K562 (cell line): ENCODE data around the gene LOXL4. TPM values are rescaled to one million over a fixed set of nuclear protein-coding genes. Genes with fewer than 3 reads are reported as not detected.

Experiments used
- ATAC-seq: fragments of 200-7000 bp; cut with Tn5 transposase; 3 replicates; pipeline ENCODE4 v1.9.1; 2020; ENCODE audit warnings: moderate library complexity
- Bru-seq: library from RNA; stranded (reverse); fragments of 400-500 nt; gene quantifications from one replicate; lab custom pipeline; 2021; lab: Mats Ljungman, UMichigan
- BruChase-seq, 2 experiments: library from RNA; stranded (reverse); fragments of 400-500 nt; gene quantifications; one replicate each; lab custom pipeline; 2021; lab: Mats Ljungman, UMichigan
- BruUV-seq: library from RNA; stranded (reverse); fragments of 400-500 nt; replicated peaks from 2 replicates; lab custom pipeline; 2021; lab: Mats Ljungman, UMichigan
- CTCF ChIA-PET: fragments of 300-600 bp; formaldehyde crosslinking; extraction: SDS; loops from one replicate; lab custom pipeline; 2021; ENCODE audit warnings: low intra/inter-chr PET ratio; lab: Yijun Ruan, JAX
- POLR2A ChIA-PET: fragments of 300-600, 350-650 bp; sonication (Branson Sonifier 250); formaldehyde crosslinking; extraction: SDS; loops from one replicate; lab custom pipeline; 2021; ENCODE audit warnings: antibody characterized with exemption, inconsistent platforms; lab: Yijun Ruan, JAX
- DNase-seq, 4 experiments: peaks; one replicate each; pipeline versions ENCODE4 v3.0.0 to v3.0.0-alpha.2; 2011 to 2018; ENCODE audit warnings: low spot score in 3 of 4, mixed read lengths in 3 of 4; ENCODE audit errors: extremely low read depth in 1 of 4
- FAIRE-seq: peaks from 2 replicates; lab custom pipeline; 2011; peaks lifted over from hg19 to GRCh38; lab: Jason Lieb, UNC
- H2AFZ ChIP-seq: 2 replicates; pipeline ENCODE4 v1.6.0; 2011; ENCODE audit warnings: low read depth, low read length, control low read depth, inconsistent platforms
- H3K27ac ChIP-seq: fragments of 200-600 bp; 3 replicates; pipeline ENCODE4 v1.8.0; 2011; ENCODE audit warnings: low read depth, mild to moderate bottlenecking, control low read depth, inconsistent platforms, low read length, moderate library complexity, mixed read lengths; ENCODE audit errors: extremely low read depth
- H3K27me3 ChIP-seq, 2 experiments: fragments of 300-600 bp in 1 of 2; 2 replicates in 1 of 2; 3 replicates in 1 of 2; pipeline versions ENCODE4 v1.6.0 to v1.8.0; 2011; ENCODE audit warnings: inconsistent platforms in 2 of 2, low read length in 2 of 2, mild to moderate bottlenecking in 1 of 2, mixed read lengths in 1 of 2, moderate library complexity in 1 of 2; ENCODE audit not compliant: control insufficient read depth in 2 of 2, insufficient read depth in 2 of 2
- H3K36me3 ChIP-seq: fragments of 300-600 bp; 3 replicates; pipeline ENCODE4 v1.8.0; 2011; ENCODE audit warnings: mild to moderate bottlenecking, low read length, inconsistent platforms; ENCODE audit not compliant: control insufficient read depth, insufficient read depth
- H3K4me1 ChIP-seq, 2 experiments: fragments of 200-600 bp in 1 of 2; replicated peaks in 1 of 2; 2 replicates in 1 of 2; 3 replicates in 1 of 2; pipeline versions ENCODE4 v1.5.1 to v1.8.0; 2011; ENCODE audit warnings: inconsistent platforms in 2 of 2, low read length in 2 of 2, mild to moderate bottlenecking in 1 of 2, mixed read lengths in 1 of 2, moderate library complexity in 1 of 2; ENCODE audit not compliant: control insufficient read depth in 2 of 2, insufficient read depth in 2 of 2
- H3K4me2 ChIP-seq: 2 replicates; pipeline ENCODE4 v1.6.1; 2011; ENCODE audit warnings: low read length, control low read depth, inconsistent platforms, mixed read lengths; ENCODE audit not compliant: insufficient read depth
- H3K4me3 ChIP-seq: fragments of 200-600 bp; sonication (generic), shearing (Covaris generic); 2 replicates; pipeline ENCODE4 v1.5.1; 2016; ENCODE audit warnings: control low read depth, inconsistent platforms
- H3K79me2 ChIP-seq: fragments of 200-600 bp; 3 replicates; pipeline ENCODE4 v1.8.0; 2011; ENCODE audit warnings: low read length, inconsistent platforms; ENCODE audit not compliant: control insufficient read depth, insufficient read depth
- H3K9ac ChIP-seq, 2 experiments: 2 replicates each; pipeline versions ENCODE4 v1.6.0 to v1.6.1; 2011; ENCODE audit warnings: low read depth in 2 of 2, low read length in 2 of 2, control low read depth in 1 of 2, inconsistent platforms in 1 of 2, mild to moderate bottlenecking in 1 of 2, mixed read lengths in 1 of 2; ENCODE audit not compliant: insufficient read depth in 1 of 2
- H3K9me1 ChIP-seq: one replicate; pipeline ENCODE4 v1.6.0; 2011; ENCODE audit warnings: inconsistent platforms, mild to moderate bottlenecking, low read length, moderate library complexity; ENCODE audit not compliant: control insufficient read depth, insufficient read depth
- H3K9me3 ChIP-seq: replicated peaks from 2 replicates; pipeline ENCODE4 v1.5.1; 2011; ENCODE audit warnings: low read depth, low read length, inconsistent platforms; ENCODE audit not compliant: control insufficient read depth, insufficient read depth
- H4K20me1 ChIP-seq: replicated peaks from 2 replicates; pipeline ENCODE4 v1.6.1; 2011; ENCODE audit warnings: low read length, inconsistent platforms, mixed read lengths; ENCODE audit not compliant: control insufficient read depth, insufficient read depth
- ATF1 ChIP-seq, 2 experiments: fragments of 450-650 bp in 1 of 2; IDR thresholded peaks; 2 replicates each; pipeline ENCODE4 v1.6.1; 2016; ENCODE audit warnings: missing compliant biosample characterization in 1 of 2, missing genetic modification characterization in 1 of 2
- JUND ChIP-seq, 2 experiments: IDR thresholded peaks; 2 replicates in 1 of 2; 3 replicates in 1 of 2; pipeline ENCODE4 v1.6.1; 2011; ENCODE audit warnings: borderline replicate concordance in 2 of 2, low read depth in 2 of 2, low read length in 2 of 2, improper control_type of control experiment in 1 of 2, missing biosample characterization in 1 of 2, missing genetic modification characterization in 1 of 2, missing genetic modification reagents in 1 of 2
- NR2C2 ChIP-seq, 2 experiments: fragments of 200-800 bp in 1 of 2; sonication (Bioruptor generic) in 1 of 2; sonication (generic) in 1 of 2; formaldehyde crosslinking in 1 of 2; IDR thresholded peaks; 2 replicates each; pipeline versions ENCODE4 v1.6.1 to v1.8.0; 2016 to 2022; ENCODE audit warnings: mild to moderate bottlenecking in 1 of 2, missing compliant biosample characterization in 1 of 2, missing genetic modification characterization in 1 of 2, missing genetic modification reagents in 1 of 2
- NR2F6 ChIP-seq: fragments of 450-650 bp; formaldehyde crosslinking; IDR thresholded peaks from 2 replicates; pipeline ENCODE4 v1.4.0; 2020; ENCODE audit warnings: mild to moderate bottlenecking
- PHF8 ChIP-seq: fragments of 200-600 bp; sonication (generic); IDR thresholded peaks from 2 replicates; pipeline ENCODE4 v1.6.1; 2012; ENCODE audit warnings: mixed run types, mild to moderate bottlenecking, inconsistent platforms, low read length, moderate library complexity, borderline replicate concordance
- RBFOX2 ChIP-seq: fragments of 200-400 bp; formaldehyde crosslinking; IDR thresholded peaks from 2 replicates; pipeline ENCODE4 v1.6.1; 2017; ENCODE audit warnings: low read depth, mild to moderate bottlenecking, low read length, moderate library complexity
- ZBED1 ChIP-seq: IDR thresholded peaks from 2 replicates; pipeline ENCODE4 v1.6.1; 2014
- ZNF444 ChIP-seq: fragments of 250-450 bp; sonication (Bioruptor Pico); IDR thresholded peaks from 2 replicates; pipeline ENCODE4 v1.4.0; 2020; ENCODE audit warnings: mild to moderate bottlenecking, moderate library complexity
- WGBS: fragments of 100-300 bp; shearing (Covaris generic); methylation state at CpG from one replicate; pipeline ENCODE4 v1.1.6; 2016; ENCODE audit warnings: low coverage, mixed read lengths; ENCODE audit not compliant: insufficient coverage; ENCODE audit errors: missing lambda C conversion rate; 5-methylcytosine and 5-hydroxymethylcytosine counted together
- in situ Hi-C: fragments of 300-500 bp; cut with MboI; formaldehyde crosslinking; loops from 4 replicates; pipeline ENCODE4 v1.15.0; 2018; ENCODE audit warnings: inconsistent platforms, mixed read lengths
- intact Hi-C: fragments of 100-400 bp; cut with micrococcal nuclease; formaldehyde crosslinking; loops from 2 replicates; pipeline ENCODE4 v1.14.2; 2022
- long read RNA-seq, 3 experiments: library from polyadenylated mRNA in 2 of 3; library from RNA in 1 of 3; unstranded in 2 of 3; stranded (forward) in 1 of 3; transcript quantifications; one replicate each; pipeline ENCODE4 v2.0.0, GENCODE V29; 2019 to 2022
- polyA minus RNA-seq, 3 experiments: library from RNA; depleted of rRNA, polyadenylated mRNA; stranded (reverse); fragments of >200 nt; gene quantifications; 2 replicates each; pipeline ENCODE4 v1.2.3, GENCODE V29; 2011
- polyA plus RNA-seq, 8 experiments: library from polyadenylated mRNA; depleted of rRNA in 4 of 8; stranded (reverse) in 5 of 8; unstranded in 3 of 8; fragments of >200 nt; fragmentation: Nextera tagmentation in 2 of 8; fragmentation: Illumina TruSeq in 1 of 8; extraction: Ambion mirVana in 2 of 8; extraction: Trizol in 1 of 8; gene quantifications; 2 replicates each; pipeline versions ENCODE4 v1.2.1 to v1.2.3, GENCODE V29; 2011 to 2014; ENCODE audit warnings: inconsistent platforms in 1 of 8, missing spikeins in 1 of 8
- total RNA-seq, 7 experiments: library from RNA; depleted of rRNA in 6 of 7; stranded (reverse); fragments of >200 nt in 6 of 7; fragmentation: Illumina TruSeq in 2 of 7; extraction: Trizol in 2 of 7; gene quantifications; 2 replicates each; pipeline versions ENCODE4 v1.2.1 to v1.2.3, GENCODE V29; 2011 to 2021; ENCODE audit warnings: low replicate concordance in 1 of 7
- TF ChIP-seq, protein P1 (sequence below): sonication (generic); formaldehyde crosslinking; IDR thresholded peaks from 2 replicates; pipeline ENCODE4 v1.4.0; 2020; ENCODE audit warnings: mild to moderate bottlenecking, missing genetic modification reagents
- TF ChIP-seq, protein P2 (sequence below): fragments of 200-800 bp; sonication (Bioruptor generic); IDR thresholded peaks from 2 replicates; pipeline ENCODE4 v1.6.1; 2017; ENCODE audit warnings: missing genetic modification characterization, missing compliant biosample characterization

LOXL4 gene
- 0.35 and 1.1 TPM in 2 replicates for total RNA-seq (2011; cell fraction: chromatin; rRNA removed; ENCODE audit: low replicate concordance)
- total RNA-seq (2011; cell fraction: nucleolus; rRNA removed): 0.92 and 1.2 TPM in 2 replicates
- 0.53 and 0.95 TPM in 2 replicates for total RNA-seq (2011; cell fraction: nucleoplasm; rRNA removed)
- 0.04 and 0.09 TPM in 2 replicates for total RNA-seq (2014; rRNA removed)
- total RNA-seq (2014; rRNA removed; fragmentation: Illumina TruSeq; extraction: Trizol): 0.06 TPM in 1 of 2 replicates, not detected in the other
- total RNA-seq (2015; rRNA removed; fragmentation: Illumina TruSeq; extraction: Trizol): not detected in 2 replicates
- total RNA-seq (2021): 0.04 and 0.13 TPM in 2 replicates
- polyA plus RNA-seq (2011; rRNA removed): 0.35 and 0.39 TPM in 2 replicates
- polyA plus RNA-seq (2011; cell fraction: cytosol; rRNA removed): 0.47 and 0.58 TPM in 2 replicates
- polyA plus RNA-seq (2011; cell fraction: nucleus; rRNA removed): 0.76 and 1.2 TPM in 2 replicates
- 0.16 and 0.83 TPM in 2 replicates for polyA plus RNA-seq (2012)
- 0.03 and 0.04 TPM in 2 replicates for polyA plus RNA-seq (2014; fragmentation: Illumina TruSeq; extraction: Trizol)
- polyA plus RNA-seq (2014; fragmentation: Nextera tagmentation; extraction: Ambion mirVana): under 1 TPM in 1 of 2 experiments, not detected in 1; 0.04 TPM
- 0.05 and 0.07 TPM in 2 replicates for polyA plus RNA-seq (2014; rRNA removed)
- polyA minus RNA-seq (2011; rRNA and poly(A)+ RNA removed): 0.21 and 0.24 TPM in 2 replicates
- polyA minus RNA-seq (2011; cell fraction: cytosol; rRNA and poly(A)+ RNA removed): 0.48 TPM in 1 of 2 replicates, not detected in the other
- polyA minus RNA-seq (2011; cell fraction: nucleus; rRNA and poly(A)+ RNA removed): 0.22 and 0.27 TPM in 2 replicates
- percentile 16 among the genes with signal in this experiment for Bru-seq, nascent RNA
- BruChase-seq, experiment 1, labeled RNA remaining after a 2-hour chase: percentile 11 among the genes with signal in this experiment
- percentile 17 among the genes with signal in this experiment for BruChase-seq, experiment 2, labeled RNA remaining after a 6-hour chase
- long read RNA-seq, experiment 1, partial matches to known transcripts: 1 of 1 reads
- long read RNA-seq, experiment 1, other reads (novel, unspliced or antisense): 0 of 1 reads
- long read RNA-seq, experiment 2: 0 reads
- long read RNA-seq, experiment 3: 0 reads

DNA sequence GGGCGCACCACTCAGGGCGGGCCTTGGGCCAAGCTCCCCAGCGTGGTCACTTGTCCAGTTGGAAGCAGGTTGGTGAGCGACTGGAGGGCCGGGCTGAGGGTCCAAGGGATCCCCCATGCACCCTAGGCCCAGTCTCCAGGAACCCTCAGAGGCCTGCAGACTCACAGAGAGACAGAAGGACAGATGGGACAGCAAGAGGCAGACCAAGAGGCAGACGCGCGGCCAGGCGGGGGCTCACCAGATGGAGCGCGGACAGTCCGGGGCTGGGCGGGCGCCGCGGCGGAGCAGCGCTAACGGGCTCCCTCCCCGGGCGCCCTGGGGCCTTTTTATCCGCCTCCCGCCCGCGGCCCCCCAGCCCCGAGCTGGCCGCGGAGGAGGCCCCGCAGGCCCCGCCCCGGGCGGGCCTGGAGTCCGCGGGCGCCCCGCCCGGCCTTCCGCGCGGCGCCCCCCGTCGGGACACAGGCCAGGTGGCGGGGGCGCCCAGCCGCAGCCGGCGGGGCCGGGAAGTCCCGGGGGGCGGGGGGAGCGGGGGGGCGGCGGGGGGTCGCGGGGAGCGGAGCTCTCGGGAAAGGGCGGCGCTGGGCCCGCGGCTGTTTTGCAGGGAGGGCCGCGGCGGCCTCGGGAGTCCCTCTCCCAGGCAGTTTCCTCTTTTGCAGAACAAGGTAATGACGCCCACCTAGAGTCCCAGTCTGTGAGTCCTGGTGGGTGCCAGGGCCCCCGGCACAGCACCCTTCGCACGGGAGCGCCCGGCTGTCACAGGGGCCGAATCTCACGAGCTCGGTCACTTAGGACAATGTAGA lies at the start of gene LOXL4:
LOXL4 (minus strand) TSS at position 301 of the 800 bp plus-strand sequence. CDS start 5,175 bp downstream, outside the sequence.
- Histone ChIP-seq H3K4me1 (peaks cover 2 to 19% of the 10 kb centered on the region in 2 experiments; a peak in 3 of 5 replicates), H4K20me1 (no peaks in the 10 kb centered on the region), H3K79me2 (no peaks in the 10 kb centered on the region), H3K4me2 (peak within 1 kb of the TSS; percentile 70), H3K36me3 (no peaks in the 10 kb centered on the region), H3K9me3 (no peaks in the 10 kb centered on the region), H3K27ac (no peak within 1 kb of the TSS), H3K4me3 (peak within 1 kb of the TSS; percentile 37), H3K27me3 (peaks cover 0 to 37% of the 10 kb centered on the region in 2 experiments; a peak in 3 of 5 replicates), H3K9me1 (no peaks in the 10 kb centered on the region), H3K9ac (peak within 1 kb of the TSS in 1 of 2 experiments; percentile 86; a peak in 2 of 4 replicates), H2AFZ (peak within 1 kb of the TSS; percentile 72)
- intact Hi-C loops: no loop called here
- POLR2A ChIA-PET: no interaction called here
- DNase-seq (peak; percentile 34 to 91 (median 82)), ATAC-seq (peak; percentile 71), FAIRE-seq (no peak)
- BruUV-seq: no TSS peak
- CTCF ChIA-PET: no interaction called here
- 46% methylated on average over 4 of the region's 75 CpGs for WGBS
- in situ Hi-C loops: no loop called here
- TF ChIP-seq, protein P1, sequence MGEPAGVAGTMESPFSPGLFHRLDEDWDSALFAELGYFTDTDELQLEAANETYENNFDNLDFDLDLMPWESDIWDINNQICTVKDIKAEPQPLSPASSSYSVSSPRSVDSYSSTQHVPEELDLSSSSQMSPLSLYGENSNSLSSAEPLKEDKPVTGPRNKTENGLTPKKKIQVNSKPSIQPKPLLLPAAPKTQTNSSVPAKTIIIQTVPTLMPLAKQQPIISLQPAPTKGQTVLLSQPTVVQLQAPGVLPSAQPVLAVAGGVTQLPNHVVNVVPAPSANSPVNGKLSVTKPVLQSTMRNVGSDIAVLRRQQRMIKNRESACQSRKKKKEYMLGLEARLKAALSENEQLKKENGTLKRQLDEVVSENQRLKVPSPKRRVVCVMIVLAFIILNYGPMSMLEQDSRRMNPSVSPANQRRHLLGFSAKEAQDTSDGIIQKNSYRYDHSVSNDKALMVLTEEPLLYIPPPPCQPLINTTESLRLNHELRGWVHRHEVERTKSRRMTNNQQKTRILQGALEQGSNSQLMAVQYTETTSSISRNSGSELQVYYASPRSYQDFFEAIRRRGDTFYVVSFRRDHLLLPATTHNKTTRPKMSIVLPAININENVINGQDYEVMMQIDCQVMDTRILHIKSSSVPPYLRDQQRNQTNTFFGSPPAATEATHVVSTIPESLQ (CRISPR knock-in tag): no peak
- TF ChIP-seq JUND (IDR thresholded peaks at IDR 0.05; ENCODE audit: borderline replicate concordance, low read depth, low read length) (no peak), JUND (tag; IDR thresholded peaks at IDR 0.05; ENCODE audit: borderline replicate concordance, low read depth, low read length) (no peak), RBFOX2 (0 out of 2 replicates have a peak, but pooled peaks have one; percentile 22), NR2F6 (CRISPR knock-in tag) (no peak), PHF8 (peak; percentile 39; the same call in 1 of the 2 replicates), ZBED1 (no peak), ATF1 (CRISPR knock-in tag; IDR thresholded peaks at IDR 0.05) (no peak), ATF1 (tag; IDR thresholded peaks at IDR 0.05) (no peak), ZNF444 (CRISPR knock-in tag) (no peak), NR2C2 (CRISPR knock-in tag; IDR thresholded peaks at IDR 0.05) (no peak), NR2C2 (tag; IDR thresholded peaks at IDR 0.05) (no peak)
- TF ChIP-seq, protein P2, sequence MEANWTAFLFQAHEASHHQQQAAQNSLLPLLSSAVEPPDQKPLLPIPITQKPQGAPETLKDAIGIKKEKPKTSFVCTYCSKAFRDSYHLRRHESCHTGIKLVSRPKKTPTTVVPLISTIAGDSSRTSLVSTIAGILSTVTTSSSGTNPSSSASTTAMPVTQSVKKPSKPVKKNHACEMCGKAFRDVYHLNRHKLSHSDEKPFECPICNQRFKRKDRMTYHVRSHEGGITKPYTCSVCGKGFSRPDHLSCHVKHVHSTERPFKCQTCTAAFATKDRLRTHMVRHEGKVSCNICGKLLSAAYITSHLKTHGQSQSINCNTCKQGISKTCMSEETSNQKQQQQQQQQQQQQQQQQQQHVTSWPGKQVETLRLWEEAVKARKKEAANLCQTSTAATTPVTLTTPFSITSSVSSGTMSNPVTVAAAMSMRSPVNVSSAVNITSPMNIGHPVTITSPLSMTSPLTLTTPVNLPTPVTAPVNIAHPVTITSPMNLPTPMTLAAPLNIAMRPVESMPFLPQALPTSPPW (CRISPR knock-in tag): peak; percentile 84
